HEK293T (cell line): ENCODE data around the gene FOXE1.

Source experiments
- CTCF ChIA-PET: fragments of 350-600 bp; formaldehyde crosslinking; extraction: SDS; loops from one replicate; lab custom pipeline; 2021; ENCODE audit warnings: antibody characterized with exemption, inconsistent platforms; lab: Yijun Ruan, JAX
- POLR2A ChIA-PET: fragments of 350-600 bp; formaldehyde crosslinking; extraction: SDS; loops from one replicate; lab custom pipeline; 2020; ENCODE audit warnings: antibody characterized with exemption, inconsistent platforms; lab: Yijun Ruan, JAX
- DNase-seq: peaks from one replicate; pipeline ENCODE4 v3.0.0; 2012; ENCODE audit warnings: mixed read lengths; ENCODE audit errors: extremely low spot score
- ARNT ChIP-seq: fragments of 450-650 bp; IDR thresholded peaks from 2 replicates; pipeline ENCODE4 v1.6.1; 2017; ENCODE audit warnings: mild to moderate bottlenecking
- BHLHE40 ChIP-seq: fragments of 450-650 bp; IDR thresholded peaks from 2 replicates; pipeline ENCODE4 v1.6.1; 2016; ENCODE audit warnings: mild to moderate bottlenecking, moderate library complexity, borderline replicate concordance
- CTBP1 ChIP-seq: fragments of 450-650 bp; IDR thresholded peaks from 2 replicates; pipeline ENCODE4 v1.6.1; 2016; ENCODE audit warnings: borderline replicate concordance
- ELF4 ChIP-seq: fragments of 450-650 bp; IDR thresholded peaks from 2 replicates; pipeline ENCODE4 v1.6.1; 2017; ENCODE audit warnings: antibody characterized with exemption
- FOXA1 ChIP-seq: fragments of 450-650 bp; IDR thresholded peaks from 2 replicates; pipeline ENCODE4 v1.6.1; 2016; ENCODE audit warnings: mild to moderate bottlenecking
- FOXK2 ChIP-seq: fragments of 450-650 bp; IDR thresholded peaks from 2 replicates; pipeline ENCODE4 v1.6.1; 2016; ENCODE audit warnings: mild to moderate bottlenecking
- FOXM1 ChIP-seq: fragments of 450-650 bp; IDR thresholded peaks from 2 replicates; pipeline ENCODE4 v1.6.1; 2017; ENCODE audit warnings: mild to moderate bottlenecking, borderline replicate concordance
- HDGF ChIP-seq: fragments of 450-650 bp; IDR thresholded peaks from 2 replicates; pipeline ENCODE4 v1.6.1; 2017; ENCODE audit warnings: antibody characterized with exemption, borderline replicate concordance
- L3MBTL2 ChIP-seq: fragments of 450-650 bp; conservative IDR thresholded peaks from 2 replicates; pipeline ENCODE4 v1.6.1; 2016; ENCODE audit warnings: mild to moderate bottlenecking
- LEF1 ChIP-seq: fragments of 450-650 bp; IDR thresholded peaks from 2 replicates; pipeline ENCODE4 v1.6.1; 2017; ENCODE audit warnings: mild to moderate bottlenecking, borderline replicate concordance
- NFRKB ChIP-seq: fragments of 450-650 bp; IDR thresholded peaks from 2 replicates; pipeline ENCODE4 v1.6.1; 2016; ENCODE audit warnings: mild to moderate bottlenecking, moderate library complexity
- SP1 ChIP-seq: fragments of 450-650 bp; IDR thresholded peaks from 2 replicates; pipeline ENCODE4 v1.6.1; 2017
- SUZ12 ChIP-seq: fragments of 450-650 bp; IDR thresholded peaks from 2 replicates; pipeline ENCODE4 v1.6.1; 2016; ENCODE audit warnings: mild to moderate bottlenecking
- TARDBP ChIP-seq: fragments of 450-650 bp; IDR thresholded peaks from 2 replicates; pipeline ENCODE4 v1.6.1; 2016
- ZNF384 ChIP-seq: fragments of 450-650 bp; IDR thresholded peaks from 2 replicates; pipeline ENCODE4 v1.6.1; 2016
- TF ChIP-seq, protein P1 (sequence below): fragments of 450-650 bp; IDR thresholded peaks from 2 replicates; pipeline ENCODE4 v1.6.1; 2016

The FOXE1 gene

DNA sequence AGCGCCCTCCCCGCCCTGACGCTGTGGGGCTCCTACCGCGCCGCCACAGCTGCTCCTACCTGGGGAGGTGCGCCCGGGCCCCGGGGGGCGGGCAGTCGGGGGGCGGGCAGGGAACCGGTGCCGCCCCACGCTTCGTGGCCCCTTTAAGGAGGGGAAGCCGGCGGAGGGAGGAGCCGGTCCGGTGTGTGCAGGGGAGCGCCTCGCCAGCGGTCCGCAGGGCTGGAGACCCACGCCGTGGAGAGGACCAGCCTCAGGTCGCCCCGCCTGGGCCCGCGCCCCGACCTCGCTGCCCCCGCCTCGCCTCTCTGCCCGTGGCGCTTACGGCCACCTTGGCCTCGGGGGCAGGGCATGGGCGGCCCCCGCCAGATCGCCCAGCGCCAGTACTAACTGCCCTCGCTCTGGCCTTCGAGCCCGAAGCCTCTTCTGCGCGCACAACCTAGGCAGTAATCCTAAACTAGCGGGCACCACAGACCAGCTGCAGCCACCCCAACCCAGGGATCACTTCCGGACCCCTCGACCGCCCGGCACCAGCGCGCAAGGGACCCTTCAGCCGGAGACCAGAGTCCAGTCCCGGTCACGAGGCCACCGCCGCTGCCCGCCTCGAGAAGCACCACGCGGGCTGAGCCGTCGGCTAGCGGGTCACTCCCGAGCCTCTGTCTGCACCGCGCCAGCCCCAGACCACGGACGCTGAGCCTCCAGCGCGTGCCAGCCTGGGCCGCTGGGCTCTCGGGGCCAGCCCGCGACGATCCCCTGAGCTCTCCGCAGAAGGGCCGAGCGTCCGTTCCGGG, at the start of gene FOXE1:
FOXE1 (plus strand) TSS at position 171 of the 788 bp plus-strand sequence. CDS start 689 bp downstream, outside the sequence.
- CTCF ChIA-PET: interaction anchor here (1.3 kb wide), 1 partner anchor 49 kb away, joined by 4 read pairs; no protein-coding TSS in a partner anchor
- no peak for TF ChIP-seq SUZ12
- TF ChIP-seq BHLHE40: no peak
- TF ChIP-seq ELF4: no peak
- no peak for TF ChIP-seq TARDBP
- no peak for DNase-seq
- POLR2A ChIA-PET: interaction anchor here (1.1 kb wide), 1 partner anchor 12 kb away, joined by 4 read pairs; no protein-coding TSS in a partner anchor

DNA sequence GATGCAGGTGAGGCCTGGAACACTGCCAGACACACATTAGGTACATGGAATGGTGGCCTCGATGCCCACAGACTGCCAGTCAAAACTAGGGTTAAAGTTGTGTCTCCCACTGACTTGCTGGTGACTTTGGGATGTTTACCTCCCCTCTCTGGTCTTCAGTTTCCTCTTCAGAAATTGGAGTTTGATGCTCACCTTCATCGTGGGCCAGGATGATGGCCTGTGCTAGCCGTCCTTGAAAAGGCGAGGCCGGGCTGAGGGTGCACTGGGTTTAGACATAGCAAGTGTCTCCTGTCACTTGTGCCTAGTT, 49.0 kb upstream of the FOXE1 start:
- no peak for TF ChIP-seq CTBP1
- 0 out of 2 replicates have a peak, but pooled peaks have one; percentile 67 for TF ChIP-seq L3MBTL2
- TF ChIP-seq ZNF384: no peak
- TF ChIP-seq HDGF: no peak
- no peak for TF ChIP-seq NFRKB
- TF ChIP-seq FOXM1: no peak
- no peak for TF ChIP-seq FOXK2
- ChIA-PET POLR2A (no interaction called here), CTCF (no interaction called here)
- DNase-seq: no peak

DNA sequence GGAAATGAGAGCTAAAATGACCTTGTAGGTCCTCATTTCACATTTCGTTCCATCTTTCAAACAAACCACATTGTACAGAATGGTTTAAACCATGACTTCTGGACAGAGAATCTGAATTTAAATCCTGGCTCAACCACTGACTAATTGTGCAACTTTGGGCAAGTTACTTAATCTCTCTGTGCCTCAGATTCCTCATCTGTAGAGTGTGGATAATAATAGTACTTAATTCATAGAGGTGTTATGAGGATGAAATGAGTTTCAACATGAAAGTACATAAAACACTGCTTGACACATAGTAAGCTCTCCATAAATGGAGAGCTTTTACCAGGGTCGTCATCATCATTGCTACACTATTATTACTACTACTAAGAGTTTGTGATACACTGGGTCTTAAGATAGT, 46.3 kb upstream of the FOXE1 start:
- ChIA-PET CTCF (no interaction called here), POLR2A (interaction anchor here (1.3 kb wide), 1 partner anchor 9 kb away, joined by 3 read pairs; no protein-coding TSS in a partner anchor)
- TF ChIP-seq NFRKB (no peak), SUZ12 (no peak), ARNT (no peak), CTBP1 (no peak), L3MBTL2 (no peak), FOXK2 (no peak), SP1 (no peak), TARDBP (no peak), BHLHE40 (no peak), ELF4 (no peak), HDGF (no peak)
- TF ChIP-seq, protein P1, sequence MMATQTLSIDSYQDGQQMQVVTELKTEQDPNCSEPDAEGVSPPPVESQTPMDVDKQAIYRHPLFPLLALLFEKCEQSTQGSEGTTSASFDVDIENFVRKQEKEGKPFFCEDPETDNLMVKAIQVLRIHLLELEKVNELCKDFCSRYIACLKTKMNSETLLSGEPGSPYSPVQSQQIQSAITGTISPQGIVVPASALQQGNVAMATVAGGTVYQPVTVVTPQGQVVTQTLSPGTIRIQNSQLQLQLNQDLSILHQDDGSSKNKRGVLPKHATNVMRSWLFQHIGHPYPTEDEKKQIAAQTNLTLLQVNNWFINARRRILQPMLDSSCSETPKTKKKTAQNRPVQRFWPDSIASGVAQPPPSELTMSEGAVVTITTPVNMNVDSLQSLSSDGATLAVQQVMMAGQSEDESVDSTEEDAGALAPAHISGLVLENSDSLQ: no peak
- DNase-seq: no peak

DNA sequence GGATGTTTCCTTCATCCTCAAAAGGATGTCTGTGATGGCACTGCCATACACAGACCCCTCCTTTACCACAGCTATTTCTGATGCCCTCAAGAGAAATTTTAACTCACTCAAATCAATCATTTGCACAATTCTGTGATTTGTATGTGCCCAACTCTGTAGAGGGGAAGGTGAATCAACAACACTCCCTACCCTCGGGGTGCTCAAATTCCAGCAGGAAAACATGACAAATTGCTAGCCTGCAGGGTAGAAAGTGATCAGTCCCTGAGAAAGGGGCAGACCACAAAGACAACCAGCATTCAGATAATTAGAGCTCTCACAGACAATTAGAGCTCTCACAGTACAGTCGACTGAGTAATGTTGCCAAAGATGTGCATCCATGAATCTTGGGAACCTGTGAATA, 45.3 kb upstream of the FOXE1 start:
- no peak for TF ChIP-seq ARNT
- no peak for TF ChIP-seq BHLHE40
- no peak for TF ChIP-seq NFRKB
- TF ChIP-seq, protein P1: no peak
- no peak for TF ChIP-seq TARDBP
- POLR2A ChIA-PET: interaction anchor here (1.3 kb wide), 1 partner anchor 8 kb away, joined by 3 read pairs; no protein-coding TSS in a partner anchor
- CTCF ChIA-PET: no interaction called here
- no peak for DNase-seq

DNA sequence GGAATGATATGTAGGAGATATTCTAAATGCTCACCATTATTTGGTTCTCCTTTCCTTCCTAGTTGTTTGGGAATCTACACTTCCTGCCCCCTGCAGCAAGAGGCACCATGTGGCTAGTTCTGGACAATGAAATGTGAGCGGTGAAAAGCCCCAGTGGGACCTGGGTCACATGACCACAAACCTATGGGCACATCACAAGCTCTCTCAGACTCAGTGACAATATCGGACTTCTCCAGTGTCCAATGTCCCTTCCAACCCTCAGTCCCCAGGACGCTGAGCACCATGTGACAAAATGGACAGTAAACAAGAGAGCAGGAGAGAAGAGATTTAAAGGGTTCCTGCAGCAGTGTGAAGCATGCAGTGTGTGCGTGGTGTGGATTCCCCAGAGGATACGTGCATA, 44.6 kb upstream of the FOXE1 start:
- TF ChIP-seq CTBP1 (no peak), NFRKB (no peak), L3MBTL2 (peak; percentile 41; the same call in 1 of the 2 replicates)
- CTCF ChIA-PET: no interaction called here
- POLR2A ChIA-PET: no interaction called here
- no peak for DNase-seq

DNA sequence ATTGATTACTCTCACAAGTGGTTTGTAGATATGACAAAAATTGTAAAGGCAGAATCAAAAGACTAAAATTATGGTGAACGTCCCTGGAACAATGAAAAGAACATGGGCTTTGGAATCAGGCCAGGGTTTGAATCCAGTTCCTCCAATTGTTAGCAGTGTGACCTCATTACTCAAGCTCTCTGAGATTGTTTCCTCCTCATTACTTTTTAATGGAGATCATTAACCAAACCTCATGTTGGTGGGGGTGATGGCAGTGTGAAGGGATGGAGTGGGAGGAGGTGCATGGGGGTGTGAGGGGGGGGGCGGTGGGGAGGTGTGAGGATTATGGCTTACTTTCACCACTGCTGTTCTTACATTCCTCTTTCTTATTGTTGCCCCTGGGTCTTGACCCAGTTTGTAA, 44.1 kb upstream of the FOXE1 start:
- POLR2A ChIA-PET: interaction anchor here (0.8 kb wide), 1 partner anchor 113 kb away, joined by 3 read pairs; the partner anchor contains the start of gene TRMO
- CTCF ChIA-PET: no interaction called here
- TF ChIP-seq SP1 (no peak), FOXK2 (no peak), ZNF384 (no peak), FOXM1 (no peak), ELF4 (no peak), SUZ12 (no peak), HDGF (no peak), LEF1 (no peak)
- TF ChIP-seq, protein P1: no peak
- DNase-seq: no peak

DNA sequence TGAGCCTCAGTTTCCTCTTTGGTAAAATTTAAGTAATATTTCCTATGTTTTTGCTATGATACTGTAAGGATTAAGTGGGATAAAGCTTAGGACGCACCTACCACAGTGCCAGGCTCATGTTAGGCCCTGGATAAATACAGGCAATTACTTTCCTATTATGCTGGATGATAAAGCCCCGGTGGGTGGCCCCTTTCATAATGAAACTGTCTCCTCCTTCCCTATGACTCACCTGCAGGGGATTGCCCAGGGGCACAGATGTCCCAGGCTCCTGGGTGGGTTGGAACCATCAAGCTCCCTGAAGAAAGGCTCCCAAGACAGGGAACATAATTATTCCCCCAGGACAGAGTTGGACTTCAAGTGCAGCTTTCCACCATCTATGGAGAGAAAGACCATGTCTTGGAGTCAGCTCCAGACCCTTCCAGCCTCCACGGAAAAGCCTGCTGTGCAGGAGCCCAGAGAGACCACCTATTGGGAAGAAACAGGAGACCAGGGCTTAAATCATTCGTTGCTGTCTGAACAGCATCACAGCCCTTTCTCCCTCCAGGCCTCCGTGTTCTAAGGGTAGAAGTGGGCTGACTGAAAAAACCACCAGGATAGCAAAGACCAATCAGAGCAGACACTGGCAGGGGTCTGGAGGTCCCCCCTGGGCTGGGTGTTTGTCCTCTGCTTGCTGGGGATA, 43.2 kb upstream of the FOXE1 start:
- CTCF ChIA-PET: no interaction called here
- no peak for DNase-seq
- POLR2A ChIA-PET: interaction anchor here (0.8 kb wide), 1 partner anchor 112 kb away, joined by 3 read pairs; the partner anchor contains the start of gene TRMO
- no peak for TF ChIP-seq NFRKB
- no peak for TF ChIP-seq FOXA1
- no peak for TF ChIP-seq ZNF384
- TF ChIP-seq FOXK2: no peak
- TF ChIP-seq ELF4: no peak
